SK-N-SH treated with all-trans-retinoic acid at 6 μM for 48 hours (cell line): ENCODE measurements around the gene POLG.

ENCODE experiments used
- ATAC-seq: fragments of 200-7000 bp; cut with Tn5 transposase; 3 replicates; pipeline ENCODE4 v1.9.1; 2020; ENCODE audit warnings: mild to moderate bottlenecking, moderate library complexity
- ARNTL ChIP-seq: fragments of 450-650 bp; formaldehyde crosslinking; IDR thresholded peaks from 2 replicates; pipeline ENCODE4 v1.5.0; 2020; ENCODE audit warnings: low read depth, mild to moderate bottlenecking, moderate library complexity, borderline replicate concordance
- BACH2 ChIP-seq: fragments of 250-450 bp; sonication (Bioruptor Pico); IDR thresholded peaks from 2 replicates; pipeline ENCODE4 v1.9.0; 2021; ENCODE audit warnings: mild to moderate bottlenecking, borderline replicate concordance
- CSDC2 ChIP-seq: fragments of 250-450 bp; sonication (Bioruptor Pico); IDR thresholded peaks from 2 replicates; pipeline ENCODE4 v1.5.0; 2020; ENCODE audit warnings: mild to moderate bottlenecking, moderate library complexity
- GLIS3 ChIP-seq: fragments of 250-450 bp; sonication (Bioruptor Pico); IDR thresholded peaks from 2 replicates; pipeline ENCODE4 v1.5.0; 2020; ENCODE audit warnings: mild to moderate bottlenecking, moderate library complexity
- ISL1 ChIP-seq: fragments of 250-450 bp; sonication (Bioruptor Pico); IDR thresholded peaks from 2 replicates; pipeline ENCODE4 v2.1.2; 2022; ENCODE audit warnings: mild to moderate bottlenecking, moderate library complexity
- RARB ChIP-seq: fragments of 250-450 bp; sonication (Bioruptor Pico); IDR thresholded peaks from 2 replicates; pipeline ENCODE4 v1.8.0; 2021; ENCODE audit warnings: mild to moderate bottlenecking, moderate library complexity
- SNAI2 ChIP-seq: fragments of 250-450 bp; sonication (Bioruptor Pico); IDR thresholded peaks from 2 replicates; pipeline ENCODE4 v1.5.0; 2020; ENCODE audit warnings: mild to moderate bottlenecking, moderate library complexity
- TCF4 ChIP-seq: fragments of 250-450 bp; sonication (Bioruptor Pico); IDR thresholded peaks from 2 replicates; pipeline ENCODE4 v1.8.0; 2021; ENCODE audit warnings: mild to moderate bottlenecking, moderate library complexity, borderline replicate concordance
- TOX ChIP-seq: fragments of 250-450 bp; sonication (Bioruptor Pico); IDR thresholded peaks from 2 replicates; pipeline ENCODE4 v1.8.0; 2021; ENCODE audit warnings: mild to moderate bottlenecking, moderate library complexity, borderline replicate concordance
- ZC3H10 ChIP-seq: fragments of 250-450 bp; sonication (Bioruptor Pico); IDR thresholded peaks from 2 replicates; pipeline ENCODE4 v1.5.1; 2021; ENCODE audit warnings: mild to moderate bottlenecking, moderate library complexity
- ZFP3 ChIP-seq: fragments of 250-450 bp; sonication (Bioruptor Pico); IDR thresholded peaks from 2 replicates; pipeline ENCODE4 v1.5.0; 2020; ENCODE audit warnings: mild to moderate bottlenecking, moderate library complexity
- ZFP30 ChIP-seq: fragments of 450-650 bp; formaldehyde crosslinking; IDR thresholded peaks from 2 replicates; pipeline ENCODE4 v1.5.0; 2022; ENCODE audit warnings: mild to moderate bottlenecking, moderate library complexity
- ZNF565 ChIP-seq: fragments of 450-650 bp; formaldehyde crosslinking; conservative IDR thresholded peaks from 2 replicates; pipeline ENCODE4 v1.5.0; 2020; ENCODE audit warnings: low read depth, mild to moderate bottlenecking, moderate library complexity
- ZNF8 ChIP-seq: fragments of 450-650 bp; formaldehyde crosslinking; IDR thresholded peaks from 2 replicates; pipeline ENCODE4 v1.5.0; 2020; ENCODE audit warnings: mild to moderate bottlenecking, moderate library complexity
- TF ChIP-seq, protein P1 (sequence below): fragments of 250-450 bp; sonication (Bioruptor Pico); IDR thresholded peaks from 2 replicates; pipeline ENCODE4 v1.5.1; 2021; ENCODE audit warnings: mild to moderate bottlenecking, moderate library complexity
- TF ChIP-seq, protein P2 (sequence below): fragments of 250-450 bp; sonication (Bioruptor Pico); IDR thresholded peaks from 2 replicates; pipeline ENCODE4 v1.8.0; 2020; ENCODE audit warnings: mild to moderate bottlenecking, moderate library complexity, borderline replicate concordance
- TF ChIP-seq, protein P3 (sequence below): fragments of 250-450 bp; sonication (Bioruptor Pico); IDR thresholded peaks from 2 replicates; pipeline ENCODE4 v1.5.1; 2020; ENCODE audit warnings: low read depth, mild to moderate bottlenecking, moderate library complexity
- TF ChIP-seq, protein P4 (sequence below): fragments of 250-450 bp; sonication (Bioruptor Pico); IDR thresholded peaks from 2 replicates; pipeline ENCODE4 v1.8.0; 2021; ENCODE audit warnings: low read depth, mild to moderate bottlenecking, moderate library complexity, borderline replicate concordance
- TF ChIP-seq, protein P5 (sequence below): fragments of 250-450 bp; sonication (Bioruptor Pico); IDR thresholded peaks from 2 replicates; pipeline ENCODE4 v1.5.0; 2020; ENCODE audit warnings: mild to moderate bottlenecking, moderate library complexity

The POLG gene

DNA sequence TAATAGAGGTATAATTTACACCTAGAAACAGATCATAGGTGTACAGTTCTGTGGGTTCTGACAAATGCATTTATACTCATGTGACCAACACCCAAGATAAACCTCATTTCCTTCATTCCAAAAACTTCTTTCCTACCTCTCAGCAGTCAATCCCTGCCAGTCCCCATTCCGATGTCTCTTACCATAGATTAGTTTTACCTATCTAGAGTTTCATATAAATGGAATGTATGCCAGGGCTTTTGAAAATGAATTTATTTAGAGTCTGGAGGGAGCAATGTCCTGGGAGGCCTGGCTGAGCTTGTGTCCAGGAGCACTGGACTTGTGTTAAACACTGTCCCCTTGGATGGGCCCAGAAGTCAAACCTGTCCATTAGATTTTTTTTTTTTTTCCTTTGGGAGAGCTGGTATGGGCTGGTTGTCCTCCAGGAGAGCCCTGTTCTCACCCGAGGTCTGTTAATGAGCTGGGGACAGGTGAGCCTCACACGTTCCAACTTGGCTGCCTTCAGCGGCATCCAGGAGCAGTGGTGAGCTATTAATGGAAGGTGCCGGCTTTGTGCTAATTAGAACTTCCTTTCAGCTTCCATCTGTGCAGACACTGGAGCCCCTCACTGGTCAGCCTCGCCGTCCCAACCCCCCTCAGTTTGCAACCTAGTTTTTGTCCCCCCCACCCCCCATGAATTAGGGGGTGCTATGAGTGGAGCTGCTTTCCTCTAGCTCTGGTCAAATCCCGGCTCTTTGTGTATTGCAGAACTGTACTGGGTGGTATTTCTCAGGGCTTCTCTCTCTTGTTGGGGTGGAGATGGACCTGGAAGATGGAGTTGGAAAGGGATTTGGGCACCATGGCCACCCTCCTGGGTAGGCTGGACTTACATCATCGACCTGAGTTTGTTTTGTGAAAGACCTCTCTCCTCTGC is 40.7 kb upstream of the POLG start:
- ATAC-seq, result no peak
- no peak for TF ChIP-seq ARNTL
- no peak for TF ChIP-seq GLIS3 (CRISPR knock-in tag)
- TF ChIP-seq, protein P1, sequence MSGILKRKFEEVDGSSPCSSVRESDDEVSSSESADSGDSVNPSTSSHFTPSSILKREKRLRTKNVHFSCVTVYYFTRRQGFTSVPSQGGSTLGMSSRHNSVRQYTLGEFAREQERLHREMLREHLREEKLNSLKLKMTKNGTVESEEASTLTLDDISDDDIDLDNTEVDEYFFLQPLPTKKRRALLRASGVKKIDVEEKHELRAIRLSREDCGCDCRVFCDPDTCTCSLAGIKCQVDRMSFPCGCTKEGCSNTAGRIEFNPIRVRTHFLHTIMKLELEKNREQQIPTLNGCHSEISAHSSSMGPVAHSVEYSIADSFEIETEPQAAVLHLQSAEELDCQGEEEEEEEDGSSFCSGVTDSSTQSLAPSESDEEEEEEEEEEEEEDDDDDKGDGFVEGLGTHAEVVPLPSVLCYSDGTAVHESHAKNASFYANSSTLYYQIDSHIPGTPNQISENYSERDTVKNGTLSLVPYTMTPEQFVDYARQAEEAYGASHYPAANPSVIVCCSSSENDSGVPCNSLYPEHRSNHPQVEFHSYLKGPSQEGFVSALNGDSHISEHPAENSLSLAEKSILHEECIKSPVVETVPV (CRISPR knock-in tag), result no peak
- no peak for TF ChIP-seq SNAI2 (CRISPR knock-in tag)
- no peak for TF ChIP-seq ZFP3 (CRISPR knock-in tag)
- no peak for TF ChIP-seq TCF4
- no peak for TF ChIP-seq CSDC2 (CRISPR knock-in tag)
- TF ChIP-seq, protein P2, sequence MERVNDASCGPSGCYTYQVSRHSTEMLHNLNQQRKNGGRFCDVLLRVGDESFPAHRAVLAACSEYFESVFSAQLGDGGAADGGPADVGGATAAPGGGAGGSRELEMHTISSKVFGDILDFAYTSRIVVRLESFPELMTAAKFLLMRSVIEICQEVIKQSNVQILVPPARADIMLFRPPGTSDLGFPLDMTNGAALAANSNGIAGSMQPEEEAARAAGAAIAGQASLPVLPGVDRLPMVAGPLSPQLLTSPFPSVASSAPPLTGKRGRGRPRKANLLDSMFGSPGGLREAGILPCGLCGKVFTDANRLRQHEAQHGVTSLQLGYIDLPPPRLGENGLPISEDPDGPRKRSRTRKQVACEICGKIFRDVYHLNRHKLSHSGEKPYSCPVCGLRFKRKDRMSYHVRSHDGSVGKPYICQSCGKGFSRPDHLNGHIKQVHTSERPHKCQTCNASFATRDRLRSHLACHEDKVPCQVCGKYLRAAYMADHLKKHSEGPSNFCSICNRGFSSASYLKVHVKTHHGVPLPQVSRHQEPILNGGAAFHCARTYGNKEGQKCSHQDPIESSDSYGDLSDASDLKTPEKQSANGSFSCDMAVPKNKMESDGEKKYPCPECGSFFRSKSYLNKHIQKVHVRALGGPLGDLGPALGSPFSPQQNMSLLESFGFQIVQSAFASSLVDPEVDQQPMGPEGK (CRISPR knock-in tag), result no peak
- TF ChIP-seq ZC3H10, result no peak
- TF ChIP-seq ZNF8, result no peak
- no peak for TF ChIP-seq ZNF565 (CRISPR knock-in tag)
- TF ChIP-seq BACH2 (CRISPR knock-in tag), result no peak
- TF ChIP-seq TOX, result no peak
- TF ChIP-seq, protein P3, sequence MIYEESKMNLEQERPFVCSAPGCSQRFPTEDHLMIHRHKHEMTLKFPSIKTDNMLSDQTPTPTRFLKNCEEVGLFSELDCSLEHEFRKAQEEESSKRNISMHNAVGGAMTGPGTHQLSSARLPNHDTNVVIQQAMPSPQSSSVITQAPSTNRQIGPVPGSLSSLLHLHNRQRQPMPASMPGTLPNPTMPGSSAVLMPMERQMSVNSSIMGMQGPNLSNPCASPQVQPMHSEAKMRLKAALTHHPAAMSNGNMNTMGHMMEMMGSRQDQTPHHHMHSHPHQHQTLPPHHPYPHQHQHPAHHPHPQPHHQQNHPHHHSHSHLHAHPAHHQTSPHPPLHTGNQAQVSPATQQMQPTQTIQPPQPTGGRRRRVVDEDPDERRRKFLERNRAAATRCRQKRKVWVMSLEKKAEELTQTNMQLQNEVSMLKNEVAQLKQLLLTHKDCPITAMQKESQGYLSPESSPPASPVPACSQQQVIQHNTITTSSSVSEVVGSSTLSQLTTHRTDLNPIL, result no peak
- TF ChIP-seq, protein P4, sequence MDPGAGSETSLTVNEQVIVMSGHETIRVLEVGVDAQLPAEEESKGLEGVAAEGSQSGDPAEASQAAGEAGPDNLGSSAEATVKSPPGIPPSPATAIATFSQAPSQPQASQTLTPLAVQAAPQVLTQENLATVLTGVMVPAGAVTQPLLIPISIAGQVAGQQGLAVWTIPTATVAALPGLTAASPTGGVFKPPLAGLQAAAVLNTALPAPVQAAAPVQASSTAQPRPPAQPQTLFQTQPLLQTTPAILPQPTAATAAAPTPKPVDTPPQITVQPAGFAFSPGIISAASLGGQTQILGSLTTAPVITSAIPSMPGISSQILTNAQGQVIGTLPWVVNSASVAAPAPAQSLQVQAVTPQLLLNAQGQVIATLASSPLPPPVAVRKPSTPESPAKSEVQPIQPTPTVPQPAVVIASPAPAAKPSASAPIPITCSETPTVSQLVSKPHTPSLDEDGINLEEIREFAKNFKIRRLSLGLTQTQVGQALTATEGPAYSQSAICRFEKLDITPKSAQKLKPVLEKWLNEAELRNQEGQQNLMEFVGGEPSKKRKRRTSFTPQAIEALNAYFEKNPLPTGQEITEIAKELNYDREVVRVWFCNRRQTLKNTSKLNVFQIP (CRISPR knock-in tag), result no peak
- TF ChIP-seq, all 23 proteins: peak for 0

DNA sequence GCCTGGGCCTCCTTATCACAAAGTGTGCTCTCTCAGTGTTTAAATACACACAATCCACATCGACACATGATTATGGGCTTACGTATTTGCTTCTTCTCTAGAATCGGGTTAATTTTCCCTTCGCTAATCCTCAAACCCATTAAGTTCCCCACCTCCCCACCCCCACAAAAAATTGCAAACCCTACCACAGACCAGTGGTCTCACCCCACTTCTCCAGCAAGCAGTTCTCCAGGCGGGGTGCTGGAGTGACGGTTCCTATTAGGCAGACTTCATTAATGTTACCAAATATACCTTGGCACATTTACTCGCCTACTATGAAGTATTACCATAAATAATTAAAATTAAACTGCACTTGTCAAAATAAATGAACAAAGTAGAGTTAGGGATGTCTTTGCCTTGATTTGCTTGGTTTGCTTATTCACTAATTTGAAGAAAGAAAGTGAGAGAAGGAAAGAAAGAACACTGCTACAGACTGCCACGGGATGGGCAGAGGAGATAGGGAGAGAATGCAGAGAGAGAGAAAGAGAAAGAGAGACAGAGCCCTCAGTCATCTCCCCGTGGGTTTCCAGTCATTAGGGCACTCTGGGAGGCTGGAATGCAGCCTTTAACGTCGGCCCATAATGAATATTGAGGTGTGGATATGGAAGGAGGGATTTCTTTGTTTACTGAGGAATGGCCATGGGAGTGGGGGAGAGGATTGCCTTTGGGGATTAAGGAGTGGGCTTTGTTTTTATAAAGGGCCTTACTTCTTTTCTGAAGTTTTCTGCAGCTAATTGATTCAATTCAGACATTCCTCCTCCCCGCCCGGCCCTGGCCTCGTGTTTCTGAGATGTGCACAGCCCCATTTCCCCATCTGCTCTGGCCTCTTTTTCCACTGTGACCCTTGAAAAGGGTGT is 39.7 kb upstream of the POLG start:
- ATAC-seq, result no peak
- TF ChIP-seq, protein P1 (CRISPR knock-in tag), result no peak

DNA sequence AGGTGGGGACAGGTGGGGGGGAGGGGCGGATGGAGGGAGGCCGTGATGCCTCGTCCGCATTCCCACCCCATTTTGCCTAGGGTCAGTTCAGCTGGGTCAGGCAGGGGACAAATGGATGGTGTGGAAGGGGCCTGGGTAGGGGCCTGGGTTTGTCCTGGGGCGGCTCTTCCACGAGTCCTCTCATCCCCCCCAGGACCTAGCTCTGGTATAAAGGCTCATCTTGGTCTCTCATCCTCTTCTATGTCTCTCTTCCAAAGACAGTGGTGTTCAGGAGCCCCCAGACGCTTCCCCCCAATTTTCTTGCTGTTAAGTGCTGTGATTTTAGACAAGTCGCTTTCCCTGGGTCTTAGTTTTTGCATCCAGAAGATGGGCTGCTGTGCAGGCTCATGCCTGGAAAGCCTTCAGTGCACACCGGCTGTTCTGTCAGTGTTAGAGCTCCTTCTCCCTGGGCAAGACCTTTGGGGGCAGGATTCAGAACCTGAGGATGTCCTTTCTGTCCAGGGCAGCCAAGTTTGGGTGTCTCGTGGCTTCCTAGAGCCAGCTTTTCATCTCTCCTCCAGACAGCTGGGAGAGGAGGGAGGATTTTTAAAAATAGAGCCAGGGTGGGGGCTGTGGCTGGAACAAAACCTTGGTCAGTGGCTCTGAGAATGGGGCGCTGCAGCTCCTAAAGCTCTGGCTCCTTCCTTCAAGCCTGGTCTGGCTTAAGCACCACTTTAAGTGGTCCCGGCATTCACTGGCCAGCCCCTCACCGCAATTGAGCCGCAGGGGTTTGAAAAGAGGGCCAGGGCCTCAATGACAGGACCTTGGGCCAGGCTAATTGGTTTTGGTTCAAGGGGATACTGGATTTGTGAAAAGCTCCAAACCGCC is 37.7 kb upstream of the POLG start:
- ATAC-seq, result no peak
- TF ChIP-seq ISL1 (CRISPR knock-in tag), result no peak
- TF ChIP-seq, protein P3, result no peak
- no peak for TF ChIP-seq GLIS3 (CRISPR knock-in tag)
- TF ChIP-seq, protein P2 (CRISPR knock-in tag), result no peak
- no peak for TF ChIP-seq ZFP30
- TF ChIP-seq, protein P5, sequence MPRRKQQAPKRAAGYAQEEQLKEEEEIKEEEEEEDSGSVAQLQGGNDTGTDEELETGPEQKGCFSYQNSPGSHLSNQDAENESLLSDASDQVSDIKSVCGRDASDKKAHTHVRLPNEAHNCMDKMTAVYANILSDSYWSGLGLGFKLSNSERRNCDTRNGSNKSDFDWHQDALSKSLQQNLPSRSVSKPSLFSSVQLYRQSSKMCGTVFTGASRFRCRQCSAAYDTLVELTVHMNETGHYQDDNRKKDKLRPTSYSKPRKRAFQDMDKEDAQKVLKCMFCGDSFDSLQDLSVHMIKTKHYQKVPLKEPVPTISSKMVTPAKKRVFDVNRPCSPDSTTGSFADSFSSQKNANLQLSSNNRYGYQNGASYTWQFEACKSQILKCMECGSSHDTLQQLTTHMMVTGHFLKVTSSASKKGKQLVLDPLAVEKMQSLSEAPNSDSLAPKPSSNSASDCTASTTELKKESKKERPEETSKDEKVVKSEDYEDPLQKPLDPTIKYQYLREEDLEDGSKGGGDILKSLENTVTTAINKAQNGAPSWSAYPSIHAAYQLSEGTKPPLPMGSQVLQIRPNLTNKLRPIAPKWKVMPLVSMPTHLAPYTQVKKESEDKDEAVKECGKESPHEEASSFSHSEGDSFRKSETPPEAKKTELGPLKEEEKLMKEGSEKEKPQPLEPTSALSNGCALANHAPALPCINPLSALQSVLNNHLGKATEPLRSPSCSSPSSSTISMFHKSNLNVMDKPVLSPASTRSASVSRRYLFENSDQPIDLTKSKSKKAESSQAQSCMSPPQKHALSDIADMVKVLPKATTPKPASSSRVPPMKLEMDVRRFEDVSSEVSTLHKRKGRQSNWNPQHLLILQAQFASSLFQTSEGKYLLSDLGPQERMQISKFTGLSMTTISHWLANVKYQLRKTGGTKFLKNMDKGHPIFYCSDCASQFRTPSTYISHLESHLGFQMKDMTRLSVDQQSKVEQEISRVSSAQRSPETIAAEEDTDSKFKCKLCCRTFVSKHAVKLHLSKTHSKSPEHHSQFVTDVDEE (CRISPR knock-in tag), result no peak
- no peak for TF ChIP-seq ZC3H10
- no peak for TF ChIP-seq RARB (CRISPR knock-in tag)
- TF ChIP-seq CSDC2 (CRISPR knock-in tag), result no peak
